ENCODE measurements around the gene CFAP54. TPM values are rescaled to one million over a fixed set of nuclear protein-coding genes. Genes with fewer than 3 reads are reported as not detected.

The CFAP54 gene
- total and polyA plus RNA-seq, 2 donors (not counting 1 experiment from before 2014, with no cell fraction given), result 0.93 to 7.1 TPM

DNA sequence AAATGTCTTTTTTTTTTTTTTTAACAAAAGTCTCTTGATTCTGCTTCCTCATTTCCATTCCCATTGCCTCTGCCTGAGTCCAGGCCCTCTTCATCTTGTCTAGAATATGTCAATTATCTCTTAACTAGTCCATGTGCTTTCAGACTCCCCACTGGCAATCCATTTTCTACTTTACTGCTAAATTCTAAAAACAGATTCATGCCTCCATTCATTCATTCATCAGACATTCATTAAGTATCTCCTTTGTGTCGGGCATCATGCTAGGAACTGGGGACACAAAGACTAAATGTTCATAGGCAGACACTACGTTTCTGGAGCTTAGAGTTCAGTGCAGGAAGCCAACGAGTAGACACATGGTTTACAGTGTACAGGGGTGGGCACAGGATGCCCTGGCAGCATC, 408.0 kb downstream of the CFAP54 start:
- H3K27me3 ChIP-seq (ENCODE audit: control insufficient read depth, insufficient read depth, low read length), result peaks cover 11% of the 10 kb centered on the region

DNA sequence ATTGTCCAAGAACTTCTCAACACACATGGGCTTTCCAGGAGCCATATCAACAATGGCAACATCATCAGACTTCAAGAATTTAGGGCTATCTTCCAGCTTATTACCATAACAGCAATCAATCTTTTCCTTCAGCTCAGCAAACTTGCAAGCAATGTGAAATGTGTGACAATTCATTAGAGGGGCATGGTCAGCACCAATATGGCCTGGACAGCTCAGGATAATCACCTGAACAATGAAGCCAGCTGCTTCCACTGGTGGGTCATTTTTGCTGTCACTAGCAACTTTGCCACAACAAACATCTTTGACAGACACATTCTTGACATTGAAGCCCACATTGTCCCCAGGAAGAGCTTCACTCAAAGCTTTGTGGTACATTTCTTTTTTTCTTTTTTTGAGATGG, 411.8 kb downstream of the CFAP54 start:
- no peak overlapping the region for H2AFZ ChIP-seq (ENCODE audit: low read length)
- H3K4me2 ChIP-seq (ENCODE audit: extremely low read depth, insufficient read depth, low read length), result no peak overlapping the region
- H3K9ac ChIP-seq (ENCODE audit: insufficient read depth, low read length), result no peak overlapping the region
- H3K4me3 ChIP-seq (replicated peaks in 1 of 4; ENCODE audit: control extremely low read depth in 1 of 4, insufficient read depth in 1 of 4, low read depth in 3 of 4, low read length in 4 of 4), result no peak overlapping the region
- TF ChIP-seq, protein P1, sequence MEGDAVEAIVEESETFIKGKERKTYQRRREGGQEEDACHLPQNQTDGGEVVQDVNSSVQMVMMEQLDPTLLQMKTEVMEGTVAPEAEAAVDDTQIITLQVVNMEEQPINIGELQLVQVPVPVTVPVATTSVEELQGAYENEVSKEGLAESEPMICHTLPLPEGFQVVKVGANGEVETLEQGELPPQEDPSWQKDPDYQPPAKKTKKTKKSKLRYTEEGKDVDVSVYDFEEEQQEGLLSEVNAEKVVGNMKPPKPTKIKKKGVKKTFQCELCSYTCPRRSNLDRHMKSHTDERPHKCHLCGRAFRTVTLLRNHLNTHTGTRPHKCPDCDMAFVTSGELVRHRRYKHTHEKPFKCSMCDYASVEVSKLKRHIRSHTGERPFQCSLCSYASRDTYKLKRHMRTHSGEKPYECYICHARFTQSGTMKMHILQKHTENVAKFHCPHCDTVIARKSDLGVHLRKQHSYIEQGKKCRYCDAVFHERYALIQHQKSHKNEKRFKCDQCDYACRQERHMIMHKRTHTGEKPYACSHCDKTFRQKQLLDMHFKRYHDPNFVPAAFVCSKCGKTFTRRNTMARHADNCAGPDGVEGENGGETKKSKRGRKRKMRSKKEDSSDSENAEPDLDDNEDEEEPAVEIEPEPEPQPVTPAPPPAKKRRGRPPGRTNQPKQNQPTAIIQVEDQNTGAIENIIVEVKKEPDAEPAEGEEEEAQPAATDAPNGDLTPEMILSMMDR (conservative IDR thresholded peaks at IDR 0.05 in 1 of 2, IDR thresholded peaks at IDR 0.05 in 1 of 2; ENCODE audit: low read depth in 1 of 2, low read length in 2 of 2), result no peak
- no peak for TF ChIP-seq EZH2 (IDR thresholded peaks at IDR 0.05; ENCODE audit: low read length, missing control alignments)
- DNase-seq (ENCODE audit: low read depth in 2 of 2), result no peak
- H4K20me1 ChIP-seq (ENCODE audit: control insufficient read depth, extremely low read depth, insufficient read depth, low read length), result no peaks in the 10 kb centered on the region
- H3K9me3 ChIP-seq (ENCODE audit: control insufficient read depth, insufficient read depth, low read depth, low read length), result no peaks in the 10 kb centered on the region
- peaks cover 11% of the 10 kb centered on the region for H3K27me3 ChIP-seq (ENCODE audit: control insufficient read depth, insufficient read depth, low read length)
- no peak overlapping the region for H3K27ac ChIP-seq (ENCODE audit: insufficient read depth, low read length)
- no peaks in the 10 kb centered on the region for H3K79me2 ChIP-seq (ENCODE audit: control insufficient read depth, insufficient read depth, low read length)
- no peaks in the 10 kb centered on the region for H3K4me1 ChIP-seq (ENCODE audit: control insufficient read depth, extremely low read depth, insufficient read depth, low read length)
- H3K36me3 ChIP-seq (ENCODE audit: control insufficient read depth, insufficient read depth, low read length), result no peaks in the 10 kb centered on the region

More for the DNA sequence above, 408.0 kb downstream of the CFAP54 start:
- no peak overlapping the region for H2AFZ ChIP-seq (ENCODE audit: low read length)
- no peak overlapping the region for H3K9ac ChIP-seq (ENCODE audit: insufficient read depth, low read length)
- no peaks in the 10 kb centered on the region for H3K9me3 ChIP-seq (ENCODE audit: control insufficient read depth, insufficient read depth, low read depth, low read length)
- H3K27ac ChIP-seq (ENCODE audit: insufficient read depth, low read length), result no peak overlapping the region
- no peak for TF ChIP-seq EZH2 (IDR thresholded peaks at IDR 0.05; ENCODE audit: low read length, missing control alignments)
- TF ChIP-seq, protein P1 (conservative IDR thresholded peaks at IDR 0.05 in 1 of 2, IDR thresholded peaks at IDR 0.05 in 1 of 2; ENCODE audit: low read depth in 1 of 2, low read length in 2 of 2), result no peak
- no peak for DNase-seq (ENCODE audit: low read depth in 2 of 2)
- no peaks in the 10 kb centered on the region for H3K4me1 ChIP-seq (ENCODE audit: control insufficient read depth, extremely low read depth, insufficient read depth, low read length)
- H3K79me2 ChIP-seq (ENCODE audit: control insufficient read depth, insufficient read depth, low read length), result no peaks in the 10 kb centered on the region
- no peaks in the 10 kb centered on the region for H3K36me3 ChIP-seq (ENCODE audit: control insufficient read depth, insufficient read depth, low read length)
- no peak overlapping the region for H3K4me2 ChIP-seq (ENCODE audit: extremely low read depth, insufficient read depth, low read length)
- no peaks in the 10 kb centered on the region for H4K20me1 ChIP-seq (ENCODE audit: control insufficient read depth, extremely low read depth, insufficient read depth, low read length)
- no peak overlapping the region for H3K4me3 ChIP-seq (replicated peaks in 1 of 4; ENCODE audit: control extremely low read depth in 1 of 4, insufficient read depth in 1 of 4, low read depth in 3 of 4, low read length in 4 of 4)

DNA sequence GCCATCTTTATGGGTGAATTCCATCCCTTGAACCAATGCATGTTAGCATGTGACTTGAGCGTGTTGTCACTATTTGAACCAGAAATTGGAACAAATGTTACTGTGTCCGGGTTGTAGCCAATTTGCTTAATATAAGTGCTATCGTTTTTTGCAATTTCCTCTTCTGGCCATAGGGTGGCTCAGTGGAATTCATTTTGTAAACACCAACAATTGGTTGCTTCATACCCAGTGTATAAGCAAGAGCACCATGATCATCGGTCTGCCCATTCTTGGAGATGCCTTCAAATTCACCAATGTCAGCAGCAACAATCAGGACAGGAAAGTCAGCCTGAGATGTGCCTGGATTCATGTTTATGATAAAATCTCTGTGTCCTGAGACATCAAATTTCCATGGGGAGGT, 412.7 kb downstream of the CFAP54 start:
- no peak for TF ChIP-seq EZH2 (IDR thresholded peaks at IDR 0.05; ENCODE audit: low read length, missing control alignments)
- TF ChIP-seq, protein P1 (conservative IDR thresholded peaks at IDR 0.05 in 1 of 2, IDR thresholded peaks at IDR 0.05 in 1 of 2; ENCODE audit: low read depth in 1 of 2, low read length in 2 of 2), result peak in 1 of 2 donors; percentile 9
- H3K36me3 ChIP-seq (ENCODE audit: control insufficient read depth, insufficient read depth, low read length), result no peaks in the 10 kb centered on the region
- no peak overlapping the region for H3K9ac ChIP-seq (ENCODE audit: insufficient read depth, low read length)
- no peak overlapping the region for H2AFZ ChIP-seq (ENCODE audit: low read length)
- no peaks in the 10 kb centered on the region for H3K4me1 ChIP-seq (ENCODE audit: control insufficient read depth, extremely low read depth, insufficient read depth, low read length)
- H3K27ac ChIP-seq (ENCODE audit: insufficient read depth, low read length), result no peak overlapping the region
- H3K79me2 ChIP-seq (ENCODE audit: control insufficient read depth, insufficient read depth, low read length), result no peaks in the 10 kb centered on the region
- H3K4me2 ChIP-seq (ENCODE audit: extremely low read depth, insufficient read depth, low read length), result peak overlapping the region; percentile 3
- H4K20me1 ChIP-seq (ENCODE audit: control insufficient read depth, extremely low read depth, insufficient read depth, low read length), result no peaks in the 10 kb centered on the region
- H3K4me3 ChIP-seq (replicated peaks in 1 of 4; ENCODE audit: control extremely low read depth in 1 of 4, insufficient read depth in 1 of 4, low read depth in 3 of 4, low read length in 4 of 4), result no peak overlapping the region
- DNase-seq (ENCODE audit: low read depth in 2 of 2), result no peak
- peaks cover 11% of the 10 kb centered on the region for H3K27me3 ChIP-seq (ENCODE audit: control insufficient read depth, insufficient read depth, low read length)
- H3K9me3 ChIP-seq (ENCODE audit: control insufficient read depth, insufficient read depth, low read depth, low read length), result no peaks in the 10 kb centered on the region

All from fibroblast of lung (primary cell).